HCT116 (cell line): ENCODE results near the gene CHRNE. TPM values are rescaled to one million over a fixed set of nuclear protein-coding genes. Genes with fewer than 3 reads are reported as not detected.

Source experiments
- ATAC-seq: fragments of 200-7000 bp; cut with Tn5 transposase; 2 replicates; pipeline ENCODE4 v1.9.1; 2020; ENCODE audit warnings: mild to moderate bottlenecking, moderate library complexity
- BruUV-seq: library from RNA; stranded (reverse); fragments of 400-500 nt; replicated peaks from 2 replicates; lab custom pipeline; 2021; lab: Mats Ljungman, UMichigan
- CTCF ChIA-PET: fragments of 300-600 bp; sonication (Branson Sonifier 250); formaldehyde crosslinking; loops from one replicate; lab custom pipeline; 2021; ENCODE audit warnings: antibody characterized with exemption; lab: Charles Lee
- POLR2A ChIA-PET: fragments of 300-600, 350-600 bp; sonication (Branson Sonifier 250); formaldehyde crosslinking; loops from one replicate; lab custom pipeline; 2021; ENCODE audit warnings: antibody characterized with exemption; lab: Charles Lee
- RAD21 ChIA-PET, 2 experiments: fragments of 300-600 bp; sonication (Branson Sonifier 250); formaldehyde crosslinking; loops; one replicate each; lab custom pipeline; 2023; ENCODE audit warnings: low total read pairs in 2 of 2; ENCODE audit not compliant: uncharacterized antibody in 2 of 2, unreplicated experiment in 2 of 2, low non-redundant PET in 1 of 2; lab: Charles Lee
- DNase-seq: peaks from one replicate; pipeline ENCODE4 v3.0.0-alpha.2; 2010; ENCODE audit warnings: low read depth, low spot score
- H2AFZ ChIP-seq: fragments of 200-600 bp; shearing (Covaris generic), sonication (generic); 2 replicates; pipeline ENCODE4 v1.6.1; 2017; ENCODE audit warnings: low read depth, mixed run types, mixed read lengths, antibody characterized with exemption, low read length; ENCODE audit not compliant: poor library complexity, severe bottlenecking
- H3K27ac ChIP-seq: 2 replicates; pipeline ENCODE4 v1.5.1; 2012; ENCODE audit warnings: low read depth, low read length
- H3K27me3 ChIP-seq: fragments of 200-600 bp; sonication (generic); 2 replicates; pipeline ENCODE4 v1.6.1; 2016; ENCODE audit warnings: mixed run types, low read length, mixed read lengths; ENCODE audit not compliant: insufficient read depth
- H3K36me3 ChIP-seq, 2 experiments: fragments of 200-500 bp in 1 of 2; fragments of 200-600 bp in 1 of 2; sonication (Bioruptor generic) in 1 of 2; sonication (generic) in 1 of 2; 2 replicates each; pipeline versions ENCODE4 v1.5.1 to v1.6.1; 2014 to 2016; ENCODE audit warnings: low read length in 2 of 2, inconsistent platforms in 1 of 2, mixed read lengths in 1 of 2, mixed run types in 1 of 2; ENCODE audit not compliant: insufficient read depth in 2 of 2, control insufficient read depth in 1 of 2
- H3K4me1 ChIP-seq, 2 experiments: fragments of 200-600 bp in 1 of 2; sonication (generic) in 1 of 2; 2 replicates each; pipeline versions ENCODE4 v1.5.1 to v1.6.1; 2012 to 2017; ENCODE audit warnings: low read length in 2 of 2, inconsistent platforms in 1 of 2, mild to moderate bottlenecking in 1 of 2, mixed read lengths in 1 of 2, mixed run types in 1 of 2, moderate library complexity in 1 of 2; ENCODE audit not compliant: insufficient read depth in 2 of 2, control insufficient read depth in 1 of 2
- H3K4me2 ChIP-seq: fragments of 200-600 bp; sonication (generic); 2 replicates; pipeline ENCODE4 v1.6.1; 2017; ENCODE audit warnings: mixed run types, low read length, mixed read lengths
- H3K4me3 ChIP-seq, 2 experiments: fragments of 200-600 bp in 1 of 2; sonication (generic) in 1 of 2; replicated peaks in 1 of 2; 2 replicates each; pipeline ENCODE4 v1.5.1; 2011 to 2016; ENCODE audit warnings: low read length in 2 of 2, control low read depth in 1 of 2, low read depth in 1 of 2, mild to moderate bottlenecking in 1 of 2, mixed read lengths in 1 of 2, mixed run types in 1 of 2
- H3K79me2 ChIP-seq: fragments of 200-600 bp; sonication (generic); 2 replicates; pipeline ENCODE4 v1.6.1; 2017; ENCODE audit warnings: mild to moderate bottlenecking, mixed run types, low read length, moderate library complexity, mixed read lengths; ENCODE audit not compliant: insufficient read depth
- H3K9ac ChIP-seq: fragments of 200-600 bp; sonication (generic); 2 replicates; pipeline ENCODE4 v1.6.1; 2016; ENCODE audit warnings: low read length, mixed read lengths
- H3K9me2 ChIP-seq: fragments of 200-600 bp; sonication (generic), shearing (Covaris generic); 2 replicates; pipeline ENCODE4 v1.6.1; 2017; ENCODE audit warnings: mixed run types, mild to moderate bottlenecking, moderate library complexity; ENCODE audit not compliant: insufficient read depth
- H3K9me3 ChIP-seq, 2 experiments: fragments of 200-500 bp in 1 of 2; fragments of 200-600 bp in 1 of 2; sonication (Bioruptor generic) in 1 of 2; sonication (generic) in 1 of 2; 2 replicates each; pipeline ENCODE4 v1.6.1; 2014 to 2017; ENCODE audit warnings: low read length in 2 of 2, mixed read lengths in 2 of 2, inconsistent platforms in 1 of 2, low read depth in 1 of 2, mild to moderate bottlenecking in 1 of 2, mixed run types in 1 of 2, moderate library complexity in 1 of 2; ENCODE audit not compliant: control insufficient read depth in 1 of 2, insufficient read depth in 1 of 2
- H4K20me1 ChIP-seq: fragments of 200-600 bp; sonication (generic), shearing (Covaris generic); 2 replicates; pipeline ENCODE4 v1.6.1; 2017; ENCODE audit warnings: mixed run types, mild to moderate bottlenecking, moderate library complexity; ENCODE audit not compliant: insufficient read depth
- CBX3 ChIP-seq: IDR thresholded peaks from 2 replicates; pipeline ENCODE4 v1.6.1; 2012; ENCODE audit warnings: low read depth
- CEBPB ChIP-seq: IDR thresholded peaks from 2 replicates; pipeline ENCODE4 v1.6.1; 2012; ENCODE audit warnings: low read depth
- ELF1 ChIP-seq: IDR thresholded peaks from 2 replicates; pipeline ENCODE4 v1.6.1; 2012; ENCODE audit warnings: low read depth, borderline replicate concordance
- RAD21 ChIP-seq: IDR thresholded peaks from 2 replicates; pipeline ENCODE4 v1.6.1; 2012; ENCODE audit warnings: low read depth, mild to moderate bottlenecking
- SP1 ChIP-seq: IDR thresholded peaks from 2 replicates; pipeline ENCODE4 v1.6.1; 2012; ENCODE audit warnings: low read depth
- SRF ChIP-seq: IDR thresholded peaks from 2 replicates; pipeline ENCODE4 v1.6.1; 2012; ENCODE audit warnings: low read depth
- TCF7L2 ChIP-seq: IDR thresholded peaks from 2 replicates; pipeline ENCODE4 v1.7.0; 2011; ENCODE audit warnings: borderline replicate concordance, inconsistent platforms; ENCODE audit not compliant: insufficient read depth, insufficient read length; ENCODE audit errors: extremely low read depth
- YY1 ChIP-seq: IDR thresholded peaks from 2 replicates; pipeline ENCODE4 v1.6.1; 2011; ENCODE audit warnings: low read length, low read depth, moderate library complexity, mild to moderate bottlenecking; ENCODE audit not compliant: insufficient replicate concordance; ENCODE audit errors: extremely low read depth
- ZFX ChIP-seq: fragments of 450-650 bp; IDR thresholded peaks from 2 replicates; pipeline ENCODE4 v1.6.1; 2017
- intact Hi-C: fragments of 100-400 bp; cut with micrococcal nuclease; formaldehyde crosslinking; loops from 2 replicates; pipeline ENCODE4 v1.10.0; 2022
- total RNA-seq: library from RNA; stranded (reverse); gene quantifications from one replicate; pipeline ENCODE4 v1.2.1, GENCODE V29; 2021; ENCODE audit not compliant: unreplicated experiment
- TF ChIP-seq, protein P1 (sequence below): IDR thresholded peaks from 2 replicates; pipeline ENCODE4 v1.6.1; 2012
- TF ChIP-seq, protein P2 (sequence below): IDR thresholded peaks from 2 replicates; pipeline ENCODE4 v1.6.1; 2011; ENCODE audit warnings: mild to moderate bottlenecking, low read length, moderate library complexity; ENCODE audit not compliant: insufficient replicate concordance; ENCODE audit errors: extremely low read depth

CHRNE gene
- total RNA-seq, 1 experiment from 2014 or later = 0.30 TPM

DNA sequence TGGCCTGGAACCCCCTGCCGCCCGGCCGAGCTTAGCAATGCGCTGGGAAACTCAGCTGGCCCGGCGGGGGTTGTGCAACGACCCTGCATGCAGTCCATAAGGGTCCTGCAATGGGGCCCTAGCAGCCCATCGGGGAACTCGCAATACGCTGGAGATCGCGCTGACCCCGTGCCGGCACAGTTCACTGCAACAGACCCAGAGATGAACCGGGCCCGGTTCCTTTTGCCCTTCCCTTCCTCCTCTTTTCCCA, 36.6 kb upstream of the CHRNE start:
- peak overlapping the region; percentile 86 to 93 for H3K4me3 ChIP-seq
- H3K27ac ChIP-seq = peak overlapping the region; percentile 95
- ChIA-PET POLR2A (interaction anchor here (1.0 to 2.1 kb wide), 8 partner anchors 9 to 229 kb away, joined by 3 to 30 read pairs (median 7); partner anchors contain the start of genes ARRB2, CAMTA2, ENO3 and PFN1), RAD21 (interaction anchor here (1.5 to 2.1 kb wide), 3 partner anchors 28 to 30 kb away, joined by 6 to 11 read pairs (median 8); partner anchors contain the start of gene SPAG7 (in 2 of the 2)), CTCF (interaction anchor here (0.9 to 2.4 kb wide), 7 partner anchors 9 to 229 kb away, joined by 3 to 15 read pairs (median 3); partner anchors contain the start of genes ARRB2, CHRNE, PFN1 and SPAG7)
- peak overlapping the region; percentile 96 for H3K9ac ChIP-seq
- no TSS peak for BruUV-seq
- peak overlapping the region; percentile 100 for H3K4me2 ChIP-seq
- H2AFZ ChIP-seq = no peak overlapping the region
- H4K20me1 ChIP-seq = no peaks in the 10 kb centered on the region
- intact Hi-C loops = no loop called here
- peaks cover 0 to 26% of the 10 kb centered on the region in 2 experiments; a peak in 1 of 4 replicates for H3K36me3 ChIP-seq
- peak; percentile 0; the same call in 1 of the 2 replicates for ATAC-seq
- DNase-seq = no peak
- H3K4me1 ChIP-seq = peaks cover 10 to 35% of the 10 kb centered on the region in 2 experiments
- H3K9me2 ChIP-seq = no peaks in the 10 kb centered on the region
- no peaks in the 10 kb centered on the region for H3K9me3 ChIP-seq
- H3K79me2 ChIP-seq = peaks cover 60% of the 10 kb centered on the region
- no peak for TF ChIP-seq SP1
- peak; percentile 60; the same call in 1 of the 2 replicates for TF ChIP-seq ZFX
- TF ChIP-seq, all 23 proteins: peak for 1
- no peaks in the 10 kb centered on the region for H3K27me3 ChIP-seq

DNA sequence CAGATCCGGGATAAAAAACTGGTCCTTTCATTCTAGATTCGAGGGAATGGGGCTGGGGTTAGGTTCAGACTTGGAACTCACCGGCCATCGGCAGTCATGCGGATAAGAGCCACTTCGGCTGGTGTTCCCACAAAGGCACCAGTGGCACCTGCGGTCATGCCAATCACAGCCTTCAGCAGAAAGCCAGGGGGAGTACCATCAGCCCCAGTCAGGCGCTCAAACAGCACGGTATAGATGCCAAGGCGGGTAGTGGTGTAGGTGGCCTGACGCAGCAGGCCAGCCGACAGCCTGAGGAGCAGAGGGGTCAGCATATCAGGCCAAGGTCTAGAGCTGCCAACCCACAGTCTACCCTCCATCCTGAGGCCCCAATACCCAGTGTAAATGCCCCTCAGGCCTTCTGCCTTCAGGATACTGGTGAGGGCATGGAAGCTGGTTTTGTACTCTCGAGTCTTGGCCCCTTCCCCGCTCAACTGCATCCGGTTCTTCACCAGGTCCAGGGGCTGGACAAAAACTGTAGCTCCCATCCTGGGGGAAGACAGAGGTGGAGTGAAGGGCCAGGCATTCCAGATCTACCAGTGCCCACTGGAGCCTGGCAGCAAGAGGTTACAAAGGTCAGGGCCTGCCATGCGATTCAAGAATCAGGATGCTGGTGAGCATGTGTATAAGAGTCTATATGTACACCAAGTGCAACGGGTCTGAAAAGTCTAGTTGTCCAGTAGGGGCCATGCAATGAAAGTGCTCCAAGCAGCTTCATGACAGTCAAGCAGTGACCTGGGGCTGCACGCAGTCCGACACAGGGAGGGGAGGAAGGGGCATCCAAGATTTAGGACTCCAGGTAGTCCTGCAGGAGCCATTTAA, 36.0 kb upstream of the CHRNE start:
- no peak for ATAC-seq
- peaks cover 0 to 21% of the 10 kb centered on the region in 2 experiments; a peak in 1 of 4 replicates for H3K36me3 ChIP-seq
- no peak overlapping the region for H2AFZ ChIP-seq
- no peaks in the 10 kb centered on the region for H3K9me2 ChIP-seq
- BruUV-seq = TSS peak; percentile 21
- no peak for DNase-seq
- RAD21 ChIA-PET = interaction anchor here (1.8 to 2.1 kb wide), 2 partner anchors 29 to 30 kb away, joined by 8 to 11 read pairs; partner anchors contain the start of gene SPAG7 (in 1 of the 2)
- H3K27ac ChIP-seq = peak overlapping the region; percentile 95
- peaks cover 54% of the 10 kb centered on the region for H3K79me2 ChIP-seq
- H4K20me1 ChIP-seq = no peaks in the 10 kb centered on the region
- H3K4me3 ChIP-seq = peak overlapping the region; percentile 86 to 93
- peak overlapping the region; percentile 100 for H3K4me2 ChIP-seq
- no peaks in the 10 kb centered on the region for H3K27me3 ChIP-seq
- H3K9me3 ChIP-seq = no peaks in the 10 kb centered on the region
- intact Hi-C loops = no loop called here
- H3K9ac ChIP-seq = peak overlapping the region; percentile 96
- peaks cover 16 to 37% of the 10 kb centered on the region in 2 experiments for H3K4me1 ChIP-seq
- CTCF ChIA-PET = interaction anchor here (1.3 to 2.4 kb wide), 3 partner anchors 28 to 123 kb away, joined by 3 to 15 read pairs (median 12); partner anchors contain the start of gene SPAG7
- POLR2A ChIA-PET = interaction anchor here (1.1 to 2.1 kb wide), 4 partner anchors 20 to 123 kb away, joined by 3 to 30 read pairs (median 5); partner anchors contain the start of genes CAMTA2 and SPAG7
- TF ChIP-seq CEBPB (no peak), CBX3 (no peak), YY1 (no peak), ELF1 (no peak), SRF (no peak), RAD21 (no peak), TCF7L2 (no peak)
- TF ChIP-seq, protein P1, sequence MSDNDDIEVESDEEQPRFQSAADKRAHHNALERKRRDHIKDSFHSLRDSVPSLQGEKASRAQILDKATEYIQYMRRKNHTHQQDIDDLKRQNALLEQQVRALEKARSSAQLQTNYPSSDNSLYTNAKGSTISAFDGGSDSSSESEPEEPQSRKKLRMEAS = no peak
- TF ChIP-seq, protein P2, sequence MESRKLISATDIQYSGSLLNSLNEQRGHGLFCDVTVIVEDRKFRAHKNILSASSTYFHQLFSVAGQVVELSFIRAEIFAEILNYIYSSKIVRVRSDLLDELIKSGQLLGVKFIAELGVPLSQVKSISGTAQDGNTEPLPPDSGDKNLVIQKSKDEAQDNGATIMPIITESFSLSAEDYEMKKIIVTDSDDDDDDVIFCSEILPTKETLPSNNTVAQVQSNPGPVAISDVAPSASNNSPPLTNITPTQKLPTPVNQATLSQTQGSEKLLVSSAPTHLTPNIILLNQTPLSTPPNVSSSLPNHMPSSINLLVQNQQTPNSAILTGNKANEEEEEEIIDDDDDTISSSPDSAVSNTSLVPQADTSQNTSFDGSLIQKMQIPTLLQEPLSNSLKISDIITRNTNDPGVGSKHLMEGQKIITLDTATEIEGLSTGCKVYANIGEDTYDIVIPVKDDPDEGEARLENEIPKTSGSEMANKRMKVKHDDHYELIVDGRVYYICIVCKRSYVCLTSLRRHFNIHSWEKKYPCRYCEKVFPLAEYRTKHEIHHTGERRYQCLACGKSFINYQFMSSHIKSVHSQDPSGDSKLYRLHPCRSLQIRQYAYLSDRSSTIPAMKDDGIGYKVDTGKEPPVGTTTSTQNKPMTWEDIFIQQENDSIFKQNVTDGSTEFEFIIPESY = no peak
